GM12878 (cell line): Measurements from ENCODE around the gene TMEM217. TPM values are rescaled to one million over a fixed set of nuclear protein-coding genes. Genes with fewer than 3 reads are reported as not detected.

ENCODE experiments used
- ATAC-seq: fragments of 200-7000 bp; cut with Tn5 transposase; 3 replicates; pipeline ENCODE4 v1.9.1; 2020; ENCODE audit warnings: mild to moderate bottlenecking, moderate library complexity
- BruUV-seq: library from RNA; stranded (reverse); fragments of 400-500 nt; replicated peaks from 2 replicates; lab custom pipeline; 2021; lab: Mats Ljungman, UMichigan
- CTCF ChIA-PET: fragments of 300-600 bp; sonication (Branson Sonifier 250); formaldehyde crosslinking; extraction: SDS; loops from one replicate; lab custom pipeline; 2021; ENCODE audit warnings: inconsistent platforms; lab: Yijun Ruan, JAX
- POLR2A ChIA-PET: fragments of 350-600 bp; formaldehyde crosslinking; extraction: SDS; loops from one replicate; lab custom pipeline; 2021; ENCODE audit warnings: inconsistent platforms; lab: Charles Lee
- RAD21 ChIA-PET: fragments of 300-600 bp; sonication (Branson Sonifier 250); formaldehyde crosslinking; loops from one replicate; lab custom pipeline; 2023; ENCODE audit warnings: antibody characterized with exemption; ENCODE audit not compliant: unreplicated experiment; lab: Charles Lee
- SMC1A ChIA-PET: fragments of 300-600 bp; sonication (Branson Sonifier 250); formaldehyde crosslinking; loops from one replicate; lab custom pipeline; 2023; ENCODE audit not compliant: unreplicated experiment, uncharacterized antibody; lab: Charles Lee
- DNase-seq: peaks from one replicate; pipeline ENCODE4 v3.0.0-alpha.2; 2011; ENCODE audit warnings: low read depth, low spot score
- FAIRE-seq: peaks from 3 replicates; lab custom pipeline; 2011; peaks lifted over from hg19 to GRCh38; lab: Jason Lieb, UNC
- H2AFZ ChIP-seq: 2 replicates; pipeline ENCODE4 v1.6.0; 2011; ENCODE audit warnings: low read depth, low read length, control low read depth; ENCODE audit not compliant: control insufficient read depth
- H3K27ac ChIP-seq: 2 replicates; pipeline ENCODE4 v1.5.1; 2011; ENCODE audit warnings: control low read depth; ENCODE audit not compliant: control insufficient read depth, insufficient read depth
- H3K27me3 ChIP-seq, 2 experiments: replicated peaks in 1 of 2; 2 replicates each; pipeline versions ENCODE4 v1.6.0 to v1.6.1; 2011; ENCODE audit warnings: low read length in 1 of 2; ENCODE audit not compliant: control insufficient read depth in 2 of 2, insufficient read depth in 2 of 2
- H3K36me3 ChIP-seq, 2 experiments: 2 replicates each; pipeline ENCODE4 v1.5.1; 2011; ENCODE audit warnings: low read length in 1 of 2; ENCODE audit not compliant: control insufficient read depth in 2 of 2, insufficient read depth in 2 of 2
- H3K4me1 ChIP-seq: 2 replicates; pipeline ENCODE4 v1.6.1; 2011; ENCODE audit warnings: mild to moderate bottlenecking, low read length, moderate library complexity, mixed read lengths; ENCODE audit not compliant: control insufficient read depth, insufficient read depth
- H3K4me2 ChIP-seq: 2 replicates; pipeline ENCODE4 v1.6.0; 2011; ENCODE audit warnings: control low read depth; ENCODE audit not compliant: control insufficient read depth, insufficient read depth
- H3K4me3 ChIP-seq: fragments of 200-600 bp; sonication (generic); 2 replicates; pipeline ENCODE4 v1.5.1; 2016
- H3K79me2 ChIP-seq: 2 replicates; pipeline ENCODE4 v1.6.0; 2011; ENCODE audit warnings: low read length; ENCODE audit not compliant: control insufficient read depth, insufficient read depth
- H3K9ac ChIP-seq: 2 replicates; pipeline ENCODE4 v1.8.0; 2011; ENCODE audit warnings: low read length, control low read depth, mixed read lengths; ENCODE audit not compliant: control insufficient read depth, insufficient read depth
- H3K9me3 ChIP-seq: replicated peaks from 3 replicates; pipeline ENCODE4 v1.5.1; 2011; ENCODE audit warnings: mild to moderate bottlenecking, low read length; ENCODE audit not compliant: control insufficient read depth, insufficient read depth
- H4K20me1 ChIP-seq: 2 replicates; pipeline ENCODE4 v1.6.0; 2011; ENCODE audit not compliant: control insufficient read depth, insufficient read depth
- FOXM1 ChIP-seq: IDR thresholded peaks from 2 replicates; pipeline ENCODE4 v1.6.1; 2012; ENCODE audit warnings: low read depth, mild to moderate bottlenecking, inconsistent platforms, low read length, moderate library complexity
- HCFC1 ChIP-seq: fragments of 150-350 bp; IDR thresholded peaks from 2 replicates; pipeline ENCODE4 v1.6.1; 2014; ENCODE audit warnings: low read length
- HDGF ChIP-seq: fragments of 450-650 bp; IDR thresholded peaks from 2 replicates; pipeline ENCODE4 v1.6.1; 2016; ENCODE audit warnings: antibody characterized with exemption
- HSF1 ChIP-seq: fragments of 150-350 bp; IDR thresholded peaks from 2 replicates; pipeline ENCODE4 v1.6.1; 2014; ENCODE audit warnings: mild to moderate bottlenecking, low read depth, low read length
- MEF2A ChIP-seq: IDR thresholded peaks from 2 replicates; pipeline ENCODE4 v1.6.1; 2011; ENCODE audit warnings: low read depth, mild to moderate bottlenecking, low read length, moderate library complexity; ENCODE audit not compliant: insufficient read depth
- MXI1 ChIP-seq: fragments of 150-350 bp; IDR thresholded peaks from 2 replicates; pipeline ENCODE4 v1.6.1; 2011; ENCODE audit warnings: low read depth, mild to moderate bottlenecking, inconsistent platforms, low read length, improper control_type of control experiment
- RB1 ChIP-seq: fragments of 450-650 bp; formaldehyde crosslinking; IDR thresholded peaks from 2 replicates; pipeline ENCODE4 v1.6.1; 2017; ENCODE audit warnings: mild to moderate bottlenecking, borderline replicate concordance
- SMARCA5 ChIP-seq: fragments of 450-650 bp; IDR thresholded peaks from 2 replicates; pipeline ENCODE4 v1.6.1; 2017; ENCODE audit warnings: mild to moderate bottlenecking
- SMC3 ChIP-seq: IDR thresholded peaks from 2 replicates; pipeline ENCODE4 v1.6.1; 2011; ENCODE audit warnings: low read length, improper control_type of control experiment, borderline replicate concordance
- TCF7 ChIP-seq: IDR thresholded peaks from 2 replicates; pipeline ENCODE4 v1.6.1; 2014; ENCODE audit warnings: antibody characterized with exemption, borderline replicate concordance
- ZNF24 ChIP-seq: fragments of 450-650 bp; IDR thresholded peaks from 2 replicates; pipeline ENCODE4 v1.6.1; 2017; ENCODE audit warnings: antibody characterized with exemption, mild to moderate bottlenecking
- ZNF384 ChIP-seq: IDR thresholded peaks from 2 replicates; pipeline ENCODE4 v1.6.1; 2012; ENCODE audit warnings: low read depth, mild to moderate bottlenecking, low read length, improper control_type of control experiment, borderline replicate concordance
- WGBS: methylation state at CpG from one replicate; pipeline ENCODE4 v1.1.6; 2016; ENCODE audit warnings: low lambda C conversion rate; ENCODE audit not compliant: insufficient replicate concordance, insufficient coverage; ENCODE audit errors: missing lambda C conversion rate; 5-methylcytosine and 5-hydroxymethylcytosine counted together
- in situ Hi-C: fragments of 300-500 bp; cut with MboI; formaldehyde crosslinking; loops from 9 replicates; pipeline ENCODE4 v1.14.3; 2018; ENCODE audit warnings: mixed read lengths
- intact Hi-C: fragments of 100-400 bp; cut with micrococcal nuclease; formaldehyde crosslinking; loops from one replicate; pipeline ENCODE4 v1.14.2; 2022; ENCODE audit not compliant: unreplicated experiment
- polyA plus RNA-seq, 11 experiments: library from polyadenylated mRNA; depleted of rRNA in 4 of 11; unstranded in 6 of 11; stranded (reverse) in 5 of 11; fragments of >200 nt; fragmentation: Nextera tagmentation in 4 of 11; fragmentation: Illumina TruSeq in 1 of 11; extraction: Ambion mirVana in 4 of 11; extraction: Trizol in 1 of 11; gene quantifications; 1 replicate in 1 of 11; 2 replicates in 10 of 11; pipeline versions ENCODE4 v1.2.1 to v1.2.3, GENCODE V29; 2011 to 2016; ENCODE audit warnings: inconsistent platforms in 2 of 11, missing spikeins in 2 of 11, low read depth in 1 of 11
- total RNA-seq, 4 experiments: library from RNA; depleted of rRNA in 3 of 4; stranded (reverse); fragments of >200 nt in 3 of 4; fragmentation: Illumina TruSeq in 1 of 4; extraction: Trizol in 1 of 4; gene quantifications; 2 replicates each; pipeline versions ENCODE4 v1.2.1 to v1.2.3, GENCODE V29; 2013 to 2021

Gene TMEM217
- total and polyA plus RNA-seq, 10 of the 15 experiments (the other 5 are each of a cell fraction or from before 2014, with no cell fraction given): 1.3 to 4.5 (median 2.3) TPM

GRCh38 chr6:37265001-37265400 is 7.1 kb upstream of the TMEM217 start (continued):
- TF ChIP-seq MEF2A: no peak
- TF ChIP-seq, all 136 proteins: peak for 0

- FAIRE-seq (no peak), ATAC-seq (no peak), DNase-seq (no peak)
- no peaks in the 10 kb centered on the region for H3K36me3 ChIP-seq
- in situ Hi-C loops: no loop called here
- H3K27ac ChIP-seq: no peak overlapping the region
- BruUV-seq: no TSS peak
- H3K4me2 ChIP-seq: no peak overlapping the region
- RAD21 ChIA-PET: interaction anchor here (2.2 kb wide), 1 partner anchor 52 kb away, joined by 7 read pairs; no protein-coding TSS in a partner anchor
- intact Hi-C loops: no loop called here
- H3K9me3 ChIP-seq: no peaks in the 10 kb centered on the region; the same call in 2 of the 3 replicates
- CTCF ChIA-PET: interaction anchor here (0.8 kb wide), 1 partner anchor 245 kb away, joined by 3 read pairs; no protein-coding TSS in a partner anchor
- H3K79me2 ChIP-seq: peaks cover 51% of the 10 kb centered on the region
- H3K4me1 ChIP-seq: peaks cover 8% of the 10 kb centered on the region
- H2AFZ ChIP-seq: no peak overlapping the region
- no peaks in the 10 kb centered on the region for H4K20me1 ChIP-seq
- SMC1A ChIA-PET: interaction anchor here (0.7 kb wide), 1 partner anchor 9 kb away, joined by 3 read pairs; no protein-coding TSS in a partner anchor
- H3K4me3 ChIP-seq: no peak overlapping the region
- H3K9ac ChIP-seq: no peak overlapping the region
- 80% methylated on average over 8 of the region's 8 CpGs for WGBS
- POLR2A ChIA-PET: interaction anchor here (0.6 to 0.8 kb wide), 3 partner anchors 7 to 1359 kb away, joined by 3 to 5 read pairs (median 3); no protein-coding TSS in a partner anchor
- H3K27me3 ChIP-seq: no peaks in the 10 kb centered on the region
- no peak for TF ChIP-seq FOXM1
Measured at GRCh38 chr6:37262446-37263026, 4.6 kb upstream of the TMEM217 start.

GRCh38 chr6:37261198-37261597 is 3.3 kb upstream of the TMEM217 start:
- Histone ChIP-seq H3K9ac (no peak overlapping the region), H3K27me3 (no peaks in the 10 kb centered on the region), H2AFZ (no peak overlapping the region), H3K27ac (no peak overlapping the region; the same call in none of the 2 replicates), H3K79me2 (peaks cover 51% of the 10 kb centered on the region), H3K4me1 (peaks cover 11% of the 10 kb centered on the region), H3K9me3 (no peaks in the 10 kb centered on the region; the same call in 2 of the 3 replicates), H3K36me3 (no peaks in the 10 kb centered on the region), H3K4me2 (peak overlapping the region; percentile 31), H3K4me3 (peak overlapping the region; percentile 43; the same call in 1 of the 2 replicates), H4K20me1 (no peaks in the 10 kb centered on the region)
- intact Hi-C loops (no loop called here), in situ Hi-C loops (no loop called here)
- CTCF ChIA-PET: interaction anchor here (0.6 to 1.0 kb wide), 5 partner anchors 13 to 532 kb away, joined by 3 to 4 read pairs (median 3); no protein-coding TSS in a partner anchor
- TF ChIP-seq FOXM1 (no peak), SMARCA5 (no peak), MXI1 (no peak), HCFC1 (no peak), ZNF24 (no peak), SMC3 (no peak), HDGF (no peak), TCF7 (no peak), HSF1 (no peak), RB1 (no peak), ZNF384 (no peak)
- FAIRE-seq (no peak), ATAC-seq (no peak), DNase-seq (no peak)
- 84% methylated on average over 4 of the region's 5 CpGs for WGBS
- RAD21 ChIA-PET: interaction anchor here (0.6 to 2.2 kb wide), 4 partner anchors 24 to 254 kb away, joined by 3 to 7 read pairs (median 4); no protein-coding TSS in a partner anchor
- SMC1A ChIA-PET: interaction anchor here (0.5 to 1.1 kb wide), 6 partner anchors 15 to 1406 kb away, joined by 3 to 5 read pairs (median 4); no protein-coding TSS in a partner anchor
- POLR2A ChIA-PET: interaction anchor here (0.7 to 1.2 kb wide), 3 partner anchors 16 to 215 kb away, joined by 3 to 9 read pairs (median 6); no protein-coding TSS in a partner anchor
- BruUV-seq: no TSS peak
